Tibial nerve (tissue), 4 donors: ENCODE measurements around the gene VARS1.
"Not testable (repeated sequence)": the region's sequence is repeated elsewhere in the genome, so short reads cannot be mapped to it uniquely, and the experiment has no call there.

Experiments used
- EP300 ChIP-seq, 2 donors: sonication (generic); formaldehyde crosslinking; IDR thresholded peaks; one replicate each; pipeline ENCODE4 v1.6.1; 2017; ENCODE audit warnings: antibody characterized with exemption in 2 of 2, mild to moderate bottlenecking in 1 of 2
- POLR2A ChIP-seq, 2 donors: fragments of 450-650 bp; IDR thresholded peaks; one replicate each; pipeline ENCODE4 v1.6.1; 2017; ENCODE audit warnings: antibody characterized with exemption in 2 of 2, mild to moderate bottlenecking in 2 of 2, moderate library complexity in 2 of 2
- TF ChIP-seq, protein P1 (sequence below), 5 experiments: fragments of 200-600 bp in 3 of 5; fragments of 450-650 bp in 2 of 5; sonication (generic) in 3 of 5; IDR thresholded peaks; one replicate each; pipeline ENCODE4 v1.5.1; 2016 to 2019; ENCODE audit warnings: antibody characterized with exemption in 5 of 5, mild to moderate bottlenecking in 3 of 5, moderate library complexity in 2 of 5

GRCh38 chr6:31838114-31838553 lies 42.6 kb upstream of the VARS1 start:
- TF ChIP-seq, protein P1, sequence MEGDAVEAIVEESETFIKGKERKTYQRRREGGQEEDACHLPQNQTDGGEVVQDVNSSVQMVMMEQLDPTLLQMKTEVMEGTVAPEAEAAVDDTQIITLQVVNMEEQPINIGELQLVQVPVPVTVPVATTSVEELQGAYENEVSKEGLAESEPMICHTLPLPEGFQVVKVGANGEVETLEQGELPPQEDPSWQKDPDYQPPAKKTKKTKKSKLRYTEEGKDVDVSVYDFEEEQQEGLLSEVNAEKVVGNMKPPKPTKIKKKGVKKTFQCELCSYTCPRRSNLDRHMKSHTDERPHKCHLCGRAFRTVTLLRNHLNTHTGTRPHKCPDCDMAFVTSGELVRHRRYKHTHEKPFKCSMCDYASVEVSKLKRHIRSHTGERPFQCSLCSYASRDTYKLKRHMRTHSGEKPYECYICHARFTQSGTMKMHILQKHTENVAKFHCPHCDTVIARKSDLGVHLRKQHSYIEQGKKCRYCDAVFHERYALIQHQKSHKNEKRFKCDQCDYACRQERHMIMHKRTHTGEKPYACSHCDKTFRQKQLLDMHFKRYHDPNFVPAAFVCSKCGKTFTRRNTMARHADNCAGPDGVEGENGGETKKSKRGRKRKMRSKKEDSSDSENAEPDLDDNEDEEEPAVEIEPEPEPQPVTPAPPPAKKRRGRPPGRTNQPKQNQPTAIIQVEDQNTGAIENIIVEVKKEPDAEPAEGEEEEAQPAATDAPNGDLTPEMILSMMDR (IDR thresholded peaks at IDR 0.05): not testable (repeated sequence)
- not testable (repeated sequence) for TF ChIP-seq POLR2A, EP300 (IDR thresholded peaks at IDR 0.05)
